SK-N-MC (cell line): ENCODE measurements around the gene SCYGR1.

Source experiments
- EZH2 ChIP-seq: fragments of 200-600 bp; sonication (generic); IDR thresholded peaks from one replicate; pipeline ENCODE4 v1.6.1; 2017; ENCODE audit warnings: antibody characterized with exemption
- FOXP2 ChIP-seq: optimal IDR thresholded peaks from 2 replicates; pipeline ENCODE3; 2011; ENCODE audit warnings: mild to moderate bottlenecking, moderate library complexity; ENCODE audit not compliant: insufficient read depth; ENCODE audit errors: extremely low read length, control extremely low read depth
- POLR2AphosphoS5 ChIP-seq: IDR thresholded peaks from 2 replicates; pipeline ENCODE4 v1.6.1; 2012; ENCODE audit warnings: mild to moderate bottlenecking, low read depth, low read length, borderline replicate concordance

DNA sequence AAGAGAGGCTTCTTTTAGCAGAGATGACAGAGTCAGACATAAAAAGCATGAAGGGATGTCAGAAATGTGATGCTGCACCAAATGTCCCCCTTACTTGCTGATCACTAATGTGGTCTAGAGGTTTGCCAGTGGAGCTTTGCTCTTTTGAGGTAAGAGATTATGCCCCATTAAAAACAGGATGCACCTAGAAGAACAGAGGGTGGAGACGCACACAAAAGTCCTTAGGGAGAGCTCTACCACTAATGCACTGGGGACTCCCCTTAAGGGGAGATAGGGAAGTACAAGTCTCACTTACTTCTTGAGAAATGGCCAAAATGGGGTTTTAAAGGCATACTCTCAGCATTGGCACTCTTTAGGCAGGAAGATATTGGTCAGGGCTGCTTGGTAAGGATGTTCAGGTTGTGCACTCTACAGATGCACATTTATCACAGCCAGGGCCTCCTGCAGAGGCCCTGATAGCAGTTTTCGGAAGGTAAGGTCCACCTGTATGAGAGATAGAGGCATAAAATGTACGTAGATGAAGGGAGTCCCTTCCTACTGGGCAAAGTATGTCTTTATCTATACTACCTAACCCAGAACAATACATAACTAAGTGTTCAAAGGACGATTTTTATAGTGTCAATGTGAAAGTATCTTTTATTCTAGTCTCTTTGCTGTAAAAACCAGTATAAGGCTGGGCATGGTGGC is 17.0 kb upstream of the SCYGR1 start:
- no peak for TF ChIP-seq POLR2AphosphoS5
- TF ChIP-seq EZH2: no peak
- no peak for TF ChIP-seq FOXP2
